Stimulated activated memory B cell treated with anti-CD40 and anti-IgM and Interleukin-4, amounts not matched to agents 10 μg/mL and 1 μg/mL and 100 μg/mL, for 72 hours (primary cell): ENCODE measurements around the gene MYO1F.
A peak's percentile ranks its signal among the peaks of the same experiment; 100 is the strongest.

ENCODE experiments used
- ATAC-seq: fragments of 150-1000 bp; cut with Tn5 transposase; 2 replicates; pipeline ENCODE4 v1.10.0; 2021
- H3K27ac Mint-ChIP-seq: one replicate; pipeline ENCODE4 v1.8.0; 2022; ENCODE audit warnings: mild to moderate bottlenecking, mixed read lengths
- H3K27me3 Mint-ChIP-seq: one replicate; pipeline ENCODE4 v1.8.0; 2022; ENCODE audit warnings: mixed read lengths
- H3K36me3 Mint-ChIP-seq: one replicate; pipeline ENCODE4 v1.8.0; 2022; ENCODE audit warnings: mixed read lengths
- H3K4me1 Mint-ChIP-seq: one replicate; pipeline ENCODE4 v1.8.0; 2022; ENCODE audit warnings: mixed read lengths
- H3K4me3 Mint-ChIP-seq: one replicate; pipeline ENCODE4 v1.8.0; 2022; ENCODE audit warnings: mild to moderate bottlenecking, moderate library complexity, mixed read lengths
- H3K9me3 Mint-ChIP-seq: one replicate; pipeline ENCODE4 v1.8.0; 2022; ENCODE audit warnings: mixed read lengths

MYO1F gene

DNA sequence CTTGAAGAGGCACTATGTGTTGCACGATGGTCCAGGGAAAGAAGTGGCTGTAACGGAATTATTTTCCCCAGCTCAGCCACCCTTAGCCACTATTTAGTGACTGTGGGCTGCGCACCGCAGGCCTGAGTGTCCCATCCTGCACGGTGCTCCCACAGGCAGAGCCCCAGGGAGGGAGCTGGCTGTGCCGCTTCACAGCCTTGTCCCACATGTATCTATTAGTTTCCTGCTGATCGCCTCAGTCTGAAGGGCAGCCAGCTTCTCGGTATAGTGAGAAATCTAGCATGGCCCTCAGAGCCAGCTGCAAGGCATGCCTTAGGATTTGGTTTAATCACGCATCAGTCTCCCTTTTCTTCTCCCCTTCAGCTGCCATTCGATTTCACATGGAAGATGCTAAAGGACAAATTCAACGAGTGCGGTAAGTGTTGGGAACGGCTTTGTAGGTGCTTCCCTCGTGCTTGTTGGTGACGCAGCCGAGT lies 90.5 kb downstream of the MYO1F start:
- ATAC-seq = no peak

DNA sequence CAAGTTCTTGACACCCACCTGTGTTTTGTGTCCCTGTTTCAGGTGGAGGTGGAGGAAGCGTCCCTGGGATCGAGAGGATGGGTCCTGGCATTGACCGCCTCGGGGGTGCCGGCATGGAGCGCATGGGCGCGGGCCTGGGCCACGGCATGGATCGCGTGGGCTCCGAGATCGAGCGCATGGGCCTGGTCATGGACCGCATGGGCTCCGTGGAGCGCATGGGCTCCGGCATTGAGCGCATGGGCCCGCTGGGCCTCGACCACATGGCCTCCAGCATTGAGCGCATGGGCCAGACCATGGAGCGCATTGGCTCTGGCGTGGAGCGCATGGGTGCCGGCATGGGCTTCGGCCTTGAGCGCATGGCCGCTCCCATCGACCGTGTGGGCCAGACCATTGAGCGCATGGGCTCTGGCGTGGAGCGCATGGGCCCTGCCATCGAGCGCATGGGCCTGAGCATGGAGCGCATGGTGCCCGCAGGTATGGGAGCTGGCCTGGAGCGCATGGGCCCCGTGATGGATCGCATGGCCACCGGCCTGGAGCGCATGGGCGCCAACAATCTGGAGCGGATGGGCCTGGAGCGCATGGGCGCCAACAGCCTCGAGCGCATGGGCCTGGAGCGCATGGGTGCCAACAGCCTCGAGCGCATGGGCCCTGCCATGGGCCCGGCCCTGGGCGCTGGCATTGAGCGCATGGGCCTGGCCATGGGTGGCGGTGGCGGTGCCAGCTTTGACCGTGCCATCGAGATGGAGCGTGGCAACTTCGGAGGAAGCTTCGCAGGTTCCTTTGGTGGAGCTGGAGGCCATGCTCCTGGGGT lies 91.5 kb downstream of the MYO1F start:
- Mint-ChIP-seq H3K27me3 (no peaks in the 10 kb centered on the region), H3K4me1 (peaks cover 33% of the 10 kb centered on the region), H3K4me3 (no peak overlapping the region), H3K36me3 (peaks cover 95% of the 10 kb centered on the region), H3K27ac (peak overlapping the region; percentile 91), H3K9me3 (no peaks in the 10 kb centered on the region)
- ATAC-seq = no peak

More for the DNA sequence above, 90.5 kb downstream of the MYO1F start:
- peak overlapping the region; percentile 91 for H3K27ac Mint-ChIP-seq
- peak overlapping the region; percentile 11 for H3K4me3 Mint-ChIP-seq
- H3K27me3 Mint-ChIP-seq = no peaks in the 10 kb centered on the region
- H3K4me1 Mint-ChIP-seq = peaks cover 23% of the 10 kb centered on the region
- H3K9me3 Mint-ChIP-seq = no peaks in the 10 kb centered on the region
- peaks cover 89% of the 10 kb centered on the region for H3K36me3 Mint-ChIP-seq

- Mint-ChIP-seq H3K9me3 (no peaks in the 10 kb centered on the region), H3K27me3 (no peaks in the 10 kb centered on the region), H3K36me3 (peaks cover 84% of the 10 kb centered on the region), H3K4me3 (no peak overlapping the region), H3K4me1 (peaks cover 36% of the 10 kb centered on the region), H3K27ac (no peak overlapping the region)
- no peak for ATAC-seq
Observed at GRCh38 chr19:8484331-8484894, 92.8 kb downstream of the MYO1F start.

DNA sequence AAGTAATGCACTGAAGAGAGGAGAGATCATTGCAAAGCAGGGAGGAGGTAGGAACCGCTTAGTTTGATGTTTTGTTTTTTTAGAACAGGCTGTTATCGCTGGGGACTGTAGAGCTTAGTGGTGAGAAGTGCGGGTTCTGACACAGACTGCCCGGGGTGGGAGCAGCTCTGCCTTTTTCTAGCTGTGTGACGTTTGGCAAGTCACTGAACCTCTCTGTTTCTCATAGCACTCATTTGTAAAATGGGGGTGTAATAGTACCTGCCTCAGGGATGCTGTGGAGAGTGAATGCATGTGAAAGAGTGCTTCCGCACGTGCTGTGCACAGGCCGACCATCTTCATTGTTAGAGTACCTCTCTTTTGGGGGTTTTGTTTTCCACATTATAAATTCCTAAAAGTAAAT lies 94.1 kb downstream of the MYO1F start:
- Mint-ChIP-seq H3K27me3 (no peaks in the 10 kb centered on the region), H3K4me3 (no peak overlapping the region), H3K27ac (no peak overlapping the region), H3K9me3 (no peaks in the 10 kb centered on the region), H3K4me1 (peaks cover 42% of the 10 kb centered on the region), H3K36me3 (peaks cover 83% of the 10 kb centered on the region)
- no peak for ATAC-seq

GRCh38 chr19:8482696-8483095 lies 94.5 kb downstream of the MYO1F start:
- no peak for ATAC-seq

DNA sequence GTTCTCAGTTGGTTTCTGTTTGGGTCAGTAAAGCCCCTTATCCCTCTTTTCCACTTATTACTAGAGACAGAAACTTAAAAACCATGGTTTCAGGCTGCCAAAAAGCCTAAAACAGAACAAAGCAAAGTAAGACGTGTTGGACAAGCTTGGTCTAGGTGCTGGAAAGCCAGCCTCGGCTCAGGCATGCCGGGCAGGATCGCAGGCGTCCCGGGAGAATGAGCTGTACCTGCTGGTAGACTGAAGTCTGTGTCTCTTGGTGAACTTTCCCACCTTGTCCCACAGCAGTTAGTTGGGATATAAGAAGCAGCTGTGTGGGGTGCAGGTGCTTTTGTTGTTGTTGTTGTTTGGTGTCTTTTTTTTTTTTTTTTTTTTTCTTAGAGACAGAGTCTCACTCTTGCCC lies 95.6 kb downstream of the MYO1F start:
- Mint-ChIP-seq H3K36me3 (peaks cover 75% of the 10 kb centered on the region), H3K4me3 (no peak overlapping the region), H3K27me3 (no peaks in the 10 kb centered on the region), H3K27ac (no peak overlapping the region), H3K4me1 (peaks cover 33% of the 10 kb centered on the region), H3K9me3 (no peaks in the 10 kb centered on the region)
- no peak for ATAC-seq

More at GRCh38 chr19:8482696-8483095, 94.5 kb downstream of the MYO1F start:
- H3K4me1 Mint-ChIP-seq = peaks cover 42% of the 10 kb centered on the region
- no peaks in the 10 kb centered on the region for H3K27me3 Mint-ChIP-seq
- no peaks in the 10 kb centered on the region for H3K9me3 Mint-ChIP-seq
- no peak overlapping the region for H3K4me3 Mint-ChIP-seq
- H3K27ac Mint-ChIP-seq = no peak overlapping the region
- H3K36me3 Mint-ChIP-seq = peaks cover 83% of the 10 kb centered on the region

DNA sequence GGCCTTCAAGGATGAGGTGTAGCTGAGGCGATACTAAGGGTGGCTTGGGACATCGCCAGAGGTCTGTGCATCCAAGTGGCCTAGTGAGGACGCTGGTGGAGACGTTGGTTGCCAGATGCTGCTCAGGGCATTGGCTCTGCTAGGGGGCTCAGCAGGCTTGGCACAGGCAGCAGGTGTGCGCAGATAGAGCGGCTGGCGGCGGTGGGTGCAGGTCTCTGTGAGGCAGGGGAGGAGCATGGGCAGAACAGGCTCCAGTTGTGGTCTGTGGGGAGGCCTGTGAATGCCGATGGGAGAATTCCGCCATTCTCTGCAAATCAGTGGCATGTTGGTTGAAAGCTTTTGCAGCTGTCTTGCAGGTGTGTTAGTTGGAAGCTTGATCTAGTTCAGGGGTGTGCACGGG lies 96.0 kb downstream of the MYO1F start:
- ATAC-seq = no peak
- Mint-ChIP-seq H3K27me3 (no peaks in the 10 kb centered on the region), H3K27ac (no peak overlapping the region)

DNA sequence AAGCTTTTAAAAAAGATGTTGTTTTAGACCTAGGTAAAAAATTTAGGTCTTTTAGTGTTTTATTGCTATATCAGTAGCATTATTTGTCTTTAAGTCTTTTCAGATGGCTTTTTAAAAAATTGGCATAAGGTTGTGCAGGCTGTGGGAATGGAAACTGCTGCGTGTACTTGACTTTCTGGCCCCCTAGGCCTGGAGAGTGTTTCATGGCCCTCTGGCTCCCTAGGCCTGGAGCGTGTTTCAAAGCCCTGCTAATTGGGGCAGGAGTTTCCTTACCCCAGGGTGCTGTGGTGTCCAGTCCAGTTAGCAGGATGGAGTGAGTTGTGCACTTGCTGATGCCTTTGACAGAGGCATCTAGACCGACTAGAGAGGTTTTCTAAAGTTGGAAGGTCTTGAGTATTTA lies 98.6 kb downstream of the MYO1F start:
- H3K4me1 Mint-ChIP-seq = peaks cover 53% of the 10 kb centered on the region
- no peak for ATAC-seq
- H3K9me3 Mint-ChIP-seq = no peaks in the 10 kb centered on the region
- H3K36me3 Mint-ChIP-seq = peaks cover 63% of the 10 kb centered on the region
- H3K4me3 Mint-ChIP-seq = no peak overlapping the region
- no peaks in the 10 kb centered on the region for H3K27me3 Mint-ChIP-seq
- H3K27ac Mint-ChIP-seq = peak overlapping the region; percentile 33

More for the DNA sequence above, 96.0 kb downstream of the MYO1F start:
- Mint-ChIP-seq H3K36me3 (peaks cover 72% of the 10 kb centered on the region), H3K9me3 (no peaks in the 10 kb centered on the region), H3K4me3 (no peak overlapping the region), H3K4me1 (peaks cover 30% of the 10 kb centered on the region)

DNA sequence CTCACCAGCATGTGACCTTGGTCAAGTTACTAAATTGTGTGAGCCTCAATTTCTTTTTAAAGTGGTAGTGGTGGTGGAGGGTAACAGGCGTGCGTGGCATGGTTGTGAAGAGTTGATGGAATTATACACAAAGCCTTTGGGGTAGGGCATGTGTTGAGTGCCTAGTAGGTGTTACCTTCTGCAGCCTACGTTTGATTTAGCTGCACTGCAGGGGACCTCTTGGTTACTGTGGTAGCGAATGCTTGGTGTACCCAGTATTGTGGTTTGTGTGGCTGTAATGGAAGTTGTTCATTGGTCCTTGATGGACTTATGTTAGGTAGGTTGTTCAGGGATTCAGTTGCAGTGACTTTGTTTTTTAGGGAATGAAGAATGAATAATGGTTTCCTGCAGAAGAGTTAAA lies 99.4 kb downstream of the MYO1F start:
- no peak for ATAC-seq
- Mint-ChIP-seq H3K27me3 (no peaks in the 10 kb centered on the region), H3K9me3 (no peaks in the 10 kb centered on the region), H3K36me3 (peaks cover 56% of the 10 kb centered on the region), H3K27ac (peak overlapping the region; percentile 33), H3K4me1 (peaks cover 60% of the 10 kb centered on the region), H3K4me3 (no peak overlapping the region)

DNA sequence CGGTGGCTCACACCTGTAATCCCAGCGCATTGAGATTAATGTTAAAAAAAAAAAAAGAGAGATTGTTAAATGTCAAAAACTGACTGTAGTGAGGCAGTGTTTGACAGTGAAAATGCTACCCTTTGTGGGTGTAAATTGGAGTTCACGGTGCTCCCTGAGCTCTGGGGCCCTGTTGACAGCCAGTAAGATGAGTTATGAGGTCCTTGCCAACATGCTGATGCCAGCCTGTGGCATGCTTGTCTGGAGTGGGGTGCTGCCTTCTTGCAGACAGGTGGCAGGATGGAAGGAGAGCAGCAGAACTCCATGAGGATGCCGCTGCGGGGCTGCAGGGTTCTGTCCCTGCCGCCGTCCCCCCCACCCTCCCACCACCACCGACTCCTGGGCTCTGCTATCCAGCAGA lies 100.7 kb downstream of the MYO1F start:
- Mint-ChIP-seq H3K4me1 (peaks cover 65% of the 10 kb centered on the region), H3K27me3 (no peaks in the 10 kb centered on the region), H3K4me3 (no peak overlapping the region), H3K36me3 (peaks cover 50% of the 10 kb centered on the region), H3K9me3 (no peaks in the 10 kb centered on the region), H3K27ac (peak overlapping the region; percentile 81)
- no peak for ATAC-seq

DNA sequence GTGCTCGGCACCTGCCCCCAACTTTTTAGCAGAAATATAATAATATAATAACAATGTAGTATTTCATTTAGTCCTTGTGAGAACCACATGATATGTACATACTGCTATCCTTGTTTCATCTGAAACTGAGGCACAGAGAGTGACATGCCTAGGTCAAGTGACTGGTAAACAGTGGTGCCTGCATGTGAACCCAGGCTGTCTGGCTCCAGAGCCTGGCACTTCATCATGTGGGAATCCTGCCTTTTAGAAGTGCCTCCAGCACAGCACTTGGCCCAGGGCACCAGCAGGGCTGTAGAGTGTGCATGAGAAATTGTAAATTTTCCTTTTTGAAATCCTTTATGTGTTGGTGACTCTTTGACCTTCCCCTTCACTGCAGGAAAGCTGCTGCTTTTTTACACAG lies 102.2 kb downstream of the MYO1F start:
- Mint-ChIP-seq H3K4me1 (peaks cover 55% of the 10 kb centered on the region), H3K27me3 (no peaks in the 10 kb centered on the region), H3K9me3 (no peaks in the 10 kb centered on the region), H3K4me3 (peak overlapping the region; percentile 15), H3K36me3 (peaks cover 55% of the 10 kb centered on the region), H3K27ac (peak overlapping the region; percentile 81)
- ATAC-seq = no peak

- Mint-ChIP-seq H3K27me3 (no peaks in the 10 kb centered on the region), H3K4me1 (peaks cover 55% of the 10 kb centered on the region), H3K4me3 (peak overlapping the region; percentile 43), H3K36me3 (peaks cover 64% of the 10 kb centered on the region), H3K27ac (peak overlapping the region; percentile 81), H3K9me3 (no peaks in the 10 kb centered on the region)
- ATAC-seq = peak; percentile 91
Observed at GRCh38 chr19:8473648-8474476, 103.4 kb downstream of the MYO1F start.
